Neural cell (in vitro differentiated cells): ENCODE measurements around the gene LRCOL1.

Experiments
- EP300 ChIP-seq: fragments of 450-650 bp; conservative IDR thresholded peaks from 2 replicates; pipeline ENCODE4 v1.6.1; 2014; ENCODE audit warnings: antibody characterized with exemption, mild to moderate bottlenecking, moderate library complexity; ENCODE audit not compliant: poor library complexity, severe bottlenecking
- EZH2 ChIP-seq: fragments of 200-600, 300-800 bp; shearing (Covaris generic), sonication (generic); IDR thresholded peaks from 2 replicates; pipeline ENCODE4 v1.6.1; 2014; ENCODE audit warnings: antibody characterized with exemption, low read length, borderline replicate concordance, mild to moderate bottlenecking; ENCODE audit not compliant: insufficient read depth, poor library complexity, severe bottlenecking
- POLR2AphosphoS5 ChIP-seq: IDR thresholded peaks from 2 replicates; pipeline ENCODE4 v1.6.1; 2012
- SMC3 ChIP-seq: fragments of 450-650 bp; conservative IDR thresholded peaks from 2 replicates; pipeline ENCODE4 v1.6.1; 2014; ENCODE audit warnings: antibody characterized with exemption, mild to moderate bottlenecking, moderate library complexity; ENCODE audit not compliant: poor library complexity
- TAF1 ChIP-seq: IDR thresholded peaks from 2 replicates; pipeline ENCODE4 v1.6.1; 2012; ENCODE audit warnings: low read depth
- TF ChIP-seq, protein P1 (sequence below): fragments of 450-650 bp; IDR thresholded peaks from 2 replicates; pipeline ENCODE4 v1.5.1; 2014; ENCODE audit warnings: antibody characterized with exemption, mild to moderate bottlenecking, moderate library complexity; ENCODE audit not compliant: poor library complexity, severe bottlenecking

DNA sequence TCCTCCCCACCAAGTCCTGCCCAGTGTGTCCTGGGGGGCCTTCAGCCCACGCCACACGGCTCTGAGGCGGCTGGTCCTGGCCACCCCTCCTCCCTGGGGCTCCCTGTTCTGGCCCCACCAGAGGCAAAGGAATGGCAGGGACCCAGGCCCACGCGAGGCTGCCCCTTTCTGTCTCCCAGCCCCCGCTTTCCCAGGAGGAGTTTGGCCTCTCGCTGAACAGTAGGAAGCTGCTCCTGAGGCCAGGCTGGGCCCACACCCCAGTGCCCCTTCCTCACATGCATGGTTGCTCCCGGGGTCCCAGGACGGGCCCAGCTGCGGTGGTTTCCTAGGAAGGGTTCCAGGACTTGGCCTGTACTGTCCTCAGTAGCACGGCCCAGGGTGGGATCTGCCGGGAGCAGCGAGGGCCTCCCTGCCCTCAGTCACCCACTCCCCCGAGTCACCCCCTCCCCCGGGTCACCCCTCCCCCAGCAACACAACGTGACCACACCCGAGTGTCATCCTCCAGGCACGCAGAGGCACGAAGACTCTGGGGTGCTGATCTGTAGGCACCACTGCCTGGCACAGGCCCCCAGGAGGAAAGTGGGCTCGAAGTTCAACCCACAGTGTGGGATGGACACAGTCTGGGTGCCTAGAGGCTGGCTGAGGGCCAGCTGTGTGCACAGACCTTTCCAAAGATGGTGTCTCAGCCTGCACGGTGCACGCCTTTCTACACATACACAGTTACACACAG lies 33.0 kb downstream of the LRCOL1 start:
- TF ChIP-seq EZH2 = no peak
- TF ChIP-seq, protein P1, sequence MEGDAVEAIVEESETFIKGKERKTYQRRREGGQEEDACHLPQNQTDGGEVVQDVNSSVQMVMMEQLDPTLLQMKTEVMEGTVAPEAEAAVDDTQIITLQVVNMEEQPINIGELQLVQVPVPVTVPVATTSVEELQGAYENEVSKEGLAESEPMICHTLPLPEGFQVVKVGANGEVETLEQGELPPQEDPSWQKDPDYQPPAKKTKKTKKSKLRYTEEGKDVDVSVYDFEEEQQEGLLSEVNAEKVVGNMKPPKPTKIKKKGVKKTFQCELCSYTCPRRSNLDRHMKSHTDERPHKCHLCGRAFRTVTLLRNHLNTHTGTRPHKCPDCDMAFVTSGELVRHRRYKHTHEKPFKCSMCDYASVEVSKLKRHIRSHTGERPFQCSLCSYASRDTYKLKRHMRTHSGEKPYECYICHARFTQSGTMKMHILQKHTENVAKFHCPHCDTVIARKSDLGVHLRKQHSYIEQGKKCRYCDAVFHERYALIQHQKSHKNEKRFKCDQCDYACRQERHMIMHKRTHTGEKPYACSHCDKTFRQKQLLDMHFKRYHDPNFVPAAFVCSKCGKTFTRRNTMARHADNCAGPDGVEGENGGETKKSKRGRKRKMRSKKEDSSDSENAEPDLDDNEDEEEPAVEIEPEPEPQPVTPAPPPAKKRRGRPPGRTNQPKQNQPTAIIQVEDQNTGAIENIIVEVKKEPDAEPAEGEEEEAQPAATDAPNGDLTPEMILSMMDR = no peak
- no peak for TF ChIP-seq POLR2AphosphoS5
- TF ChIP-seq EP300 = no peak
- TF ChIP-seq TAF1 = no peak
- TF ChIP-seq SMC3 = no peak
